DMS153 treated with DMSO at 0.1 percent for 48 hours (cell line): Measurements from ENCODE around the gene SMLR1.

Experiments
- DNase-seq: peaks from one replicate; lab custom pipeline; 2025; ENCODE audit not compliant: unreplicated experiment; lab: John Stamatoyannopoulos, UW

The SMLR1 gene

DNA sequence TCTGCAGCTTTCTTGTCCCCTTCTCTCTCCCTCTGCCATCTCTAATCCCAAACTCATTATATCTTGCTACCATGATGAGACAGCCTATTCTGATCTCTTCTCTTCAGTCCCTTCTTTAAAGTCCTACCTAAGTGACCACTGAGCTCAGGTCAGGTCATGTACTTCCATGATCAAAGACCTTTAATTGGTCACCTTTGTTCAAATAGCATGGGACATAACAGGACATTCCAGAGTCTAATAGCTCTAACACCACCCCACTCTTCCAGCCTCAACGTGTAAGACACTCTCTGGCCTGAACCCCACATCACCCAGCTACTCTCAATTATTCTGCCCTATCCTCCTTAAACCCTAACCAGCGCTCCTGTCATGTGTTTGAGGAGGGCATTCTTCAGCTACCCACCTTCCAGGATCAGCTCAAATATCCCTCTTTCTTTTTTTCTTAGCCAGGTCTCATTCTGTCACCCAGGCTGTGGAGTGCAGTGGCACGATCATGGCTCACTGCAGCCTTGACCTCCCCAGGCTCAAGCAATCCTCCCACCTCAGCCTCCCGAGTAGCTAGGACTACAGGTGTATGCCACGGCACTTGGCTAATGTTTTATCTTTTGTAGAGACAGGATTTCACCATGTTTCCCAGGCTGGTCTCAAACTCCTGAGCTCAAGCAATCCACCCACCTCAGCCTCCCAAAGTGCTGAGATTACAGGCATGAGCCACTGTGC lies 2.1 kb upstream of the SMLR1 start:
- DNase-seq = no peak

DNA sequence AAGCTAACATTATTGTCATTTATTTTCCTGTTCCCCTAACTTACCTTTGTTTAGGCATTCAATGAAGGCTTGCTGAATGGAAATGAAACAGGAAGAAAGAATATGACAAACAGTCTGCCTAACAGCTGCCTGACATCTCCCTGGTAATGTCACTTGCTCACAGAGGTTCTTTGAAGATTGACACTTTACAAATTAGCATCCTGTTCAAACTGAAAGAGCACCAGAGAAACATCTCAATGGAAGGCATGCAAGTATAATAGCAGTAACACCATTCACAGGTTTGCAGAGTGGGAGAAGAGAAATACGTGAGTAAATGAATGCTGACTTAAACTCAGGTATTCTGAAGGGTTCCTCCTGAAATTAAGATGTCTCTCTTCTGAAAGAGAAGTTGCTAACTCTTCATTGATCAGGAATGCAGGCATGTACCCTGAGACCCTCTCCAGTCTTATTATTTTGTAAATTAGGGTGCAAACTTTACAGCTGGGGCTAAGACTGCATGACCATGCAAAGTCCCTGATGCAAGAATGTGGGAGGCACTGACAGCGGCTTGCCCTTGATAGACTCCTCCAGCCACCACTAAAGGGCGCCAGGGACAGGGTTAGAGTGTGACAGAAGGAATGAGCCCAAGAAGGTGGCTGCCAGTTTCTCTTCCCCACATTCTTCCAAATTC lies 1.3 kb upstream of the SMLR1 start:
- no peak for DNase-seq

DNA sequence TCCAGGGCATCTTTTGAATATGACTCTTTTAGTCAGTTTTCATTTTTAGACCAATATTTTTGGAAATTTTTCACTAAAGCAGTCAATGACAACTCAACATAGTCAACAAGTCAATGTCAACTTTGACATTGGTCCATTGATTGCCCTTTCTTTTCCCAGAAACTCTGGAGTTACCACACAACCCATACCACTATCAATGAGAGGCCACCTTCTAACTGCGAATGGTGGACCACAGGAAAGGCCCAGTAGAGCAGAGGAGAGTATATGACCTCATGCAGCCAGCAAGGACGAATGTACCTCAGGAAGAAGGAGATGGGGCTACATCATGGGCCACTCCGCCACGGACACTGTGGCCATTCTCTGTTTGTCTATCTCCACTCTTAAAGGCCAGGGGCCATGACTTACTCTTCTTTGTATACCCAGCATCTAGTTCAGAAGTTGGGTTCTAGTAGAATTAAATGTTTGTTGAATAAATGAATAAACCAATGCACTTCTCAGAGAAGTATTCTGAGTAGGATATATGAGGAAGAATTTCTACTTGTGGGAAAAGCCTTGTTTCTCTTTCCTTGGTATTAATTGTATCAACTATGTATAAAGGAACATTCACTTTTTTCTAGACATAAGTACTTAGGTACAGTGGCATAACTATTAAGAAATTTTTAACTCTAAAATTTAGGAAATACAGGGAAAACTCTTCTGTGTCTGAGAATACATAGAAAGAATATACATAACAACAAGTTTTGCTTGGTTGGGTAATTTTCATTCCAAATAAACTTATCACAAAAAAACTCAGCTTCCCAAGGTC lies 562 bp upstream of the SMLR1 start:
- no peak for DNase-seq

DNA sequence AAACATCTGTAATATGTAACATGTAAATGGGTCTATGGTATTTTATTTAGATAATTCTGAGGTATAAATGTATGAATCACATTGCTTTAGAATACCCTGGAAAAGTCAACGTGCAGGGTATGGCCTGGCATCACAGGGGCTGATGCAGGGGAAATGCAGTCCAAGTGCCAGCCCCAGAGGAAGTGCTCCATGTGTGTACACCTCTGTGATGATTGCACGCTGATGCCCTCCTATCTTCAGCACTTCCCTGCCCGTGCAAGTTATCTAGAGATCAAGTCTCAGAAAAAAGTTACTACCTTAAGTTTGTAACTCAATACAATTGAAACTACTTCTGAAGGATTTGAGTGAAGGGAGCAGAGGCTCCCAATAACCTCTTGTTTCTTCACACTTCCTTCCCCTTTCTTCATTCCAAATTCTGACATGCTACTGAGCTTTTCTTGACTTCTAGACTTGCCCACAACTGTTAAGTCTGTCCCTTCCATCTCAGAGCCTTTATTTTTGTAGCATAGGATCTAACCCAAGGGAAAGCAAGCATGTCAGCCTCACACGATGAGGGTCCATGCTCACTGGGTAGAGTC lies 2.2 kb downstream of the SMLR1 start:
- DNase-seq = no peak

DNA sequence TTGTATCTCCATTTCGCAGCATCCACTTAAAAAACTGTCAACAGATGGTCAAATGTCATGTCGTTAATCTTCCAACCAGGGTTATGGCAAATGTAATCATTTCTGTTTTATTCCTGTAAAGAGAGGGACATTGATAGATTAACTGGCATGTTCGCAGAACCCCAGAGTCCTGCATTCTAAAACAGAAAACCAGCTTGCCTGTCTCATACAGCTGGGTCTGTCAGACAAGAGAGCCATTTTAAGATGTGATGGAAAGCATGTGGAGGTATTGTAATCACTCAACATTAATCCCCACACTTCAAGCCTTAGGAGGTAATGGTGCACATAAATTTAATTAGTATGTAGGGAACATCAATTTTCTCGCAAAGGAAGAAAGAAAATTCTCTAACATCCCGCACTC lies 4.4 kb downstream of the SMLR1 start:
- DNase-seq = no peak

DNA sequence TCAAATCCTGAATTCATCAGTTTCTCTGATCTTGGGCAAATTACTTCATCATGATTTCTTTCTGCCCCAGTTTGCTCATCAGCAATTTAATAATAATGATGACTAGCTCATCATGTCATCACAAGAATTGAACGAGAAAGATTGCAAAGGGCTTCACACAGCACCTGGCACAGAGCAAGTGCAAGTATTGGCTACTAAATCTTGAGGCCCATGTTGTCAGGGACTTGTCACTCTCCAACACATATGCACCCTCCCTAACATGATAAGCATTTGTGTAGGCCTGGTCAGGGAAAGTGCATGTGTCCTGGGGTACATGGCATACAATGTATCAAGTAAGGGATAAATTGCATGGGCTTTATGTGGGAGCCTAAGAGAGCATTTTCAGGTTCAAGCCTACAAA lies 6.4 kb downstream of the SMLR1 start:
- DNase-seq = no peak

DNA sequence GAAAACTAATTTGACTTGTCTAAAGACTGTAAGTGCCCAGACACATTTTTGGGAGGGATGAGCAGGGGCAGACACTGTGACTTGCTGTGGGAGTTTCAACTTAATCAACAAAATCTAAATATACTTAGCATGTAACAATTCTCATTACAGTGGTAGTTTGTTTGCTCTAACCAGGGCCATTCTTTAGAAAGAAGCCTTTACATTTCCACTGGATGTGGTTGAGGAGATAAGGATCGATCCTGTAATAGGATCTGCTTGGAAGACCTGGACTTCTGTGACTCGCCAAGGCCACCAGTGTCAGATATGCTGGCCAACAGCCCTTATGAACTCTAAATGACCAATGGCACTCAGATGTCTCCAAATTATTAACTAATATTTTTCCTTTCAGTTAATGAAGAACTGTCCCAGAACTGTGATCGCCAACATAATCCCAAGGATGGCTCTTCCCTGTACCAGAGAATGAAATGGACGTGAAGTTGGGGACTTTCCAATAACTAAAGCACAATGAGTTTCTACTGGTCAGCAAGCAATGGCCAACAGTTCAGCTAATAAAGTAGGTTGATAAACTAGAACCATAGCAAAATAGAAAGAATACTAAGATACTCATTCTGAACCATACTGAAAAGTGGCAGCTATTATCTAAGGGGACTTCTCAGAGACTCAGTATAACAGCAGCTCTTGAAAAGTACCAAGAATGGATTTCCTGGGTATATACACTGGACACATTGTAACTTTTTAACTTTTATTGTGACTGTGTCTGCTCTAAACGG lies 7.5 kb downstream of the SMLR1 start:
- no peak for DNase-seq

DNA sequence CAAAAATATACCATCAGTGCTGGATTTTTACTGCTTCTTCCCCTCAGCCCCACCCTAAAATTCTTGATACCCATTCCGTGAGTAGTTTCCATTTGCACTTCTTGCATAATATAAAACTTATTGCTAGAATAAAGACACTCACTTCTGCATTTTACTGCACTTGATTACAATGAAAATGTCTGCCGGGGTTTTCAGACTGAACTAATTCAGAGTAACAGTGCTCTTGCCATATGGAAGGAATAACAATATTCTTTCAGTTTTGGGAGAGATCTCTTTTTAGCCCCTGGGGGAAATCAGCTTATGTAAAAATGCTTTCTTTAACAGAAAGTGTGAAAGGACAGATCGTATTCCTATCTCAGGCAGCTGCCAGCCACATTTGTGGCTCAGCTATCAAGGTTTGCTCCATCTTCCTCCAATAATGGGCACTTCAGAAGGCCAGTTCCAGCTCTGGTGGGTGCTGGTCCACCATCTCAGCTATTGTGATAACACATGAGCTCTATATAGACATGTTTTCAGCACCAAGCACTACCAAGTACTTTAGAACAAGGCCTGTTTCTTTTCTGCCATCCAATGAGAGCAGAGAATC lies 8.9 kb downstream of the SMLR1 start:
- no peak for DNase-seq

DNA sequence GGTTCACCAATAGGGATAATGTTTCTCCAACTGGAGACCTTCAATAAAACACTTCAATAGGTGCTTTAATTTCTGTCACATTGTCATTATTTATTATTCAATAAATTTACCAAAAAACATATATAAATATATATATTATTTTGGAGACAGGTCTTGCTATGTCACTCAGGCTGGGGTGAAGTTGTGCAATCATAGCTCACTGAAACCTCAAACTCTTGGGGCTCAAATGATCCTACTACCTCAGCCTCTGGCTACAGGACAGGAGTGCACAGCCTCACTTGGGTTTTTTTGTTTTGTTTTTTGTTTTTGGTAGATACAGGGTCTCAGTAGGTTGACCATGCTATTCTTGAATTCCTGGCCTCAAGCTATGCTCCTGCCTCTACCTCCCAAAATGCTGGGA lies 9.9 kb downstream of the SMLR1 start:
- DNase-seq = no peak

DNA sequence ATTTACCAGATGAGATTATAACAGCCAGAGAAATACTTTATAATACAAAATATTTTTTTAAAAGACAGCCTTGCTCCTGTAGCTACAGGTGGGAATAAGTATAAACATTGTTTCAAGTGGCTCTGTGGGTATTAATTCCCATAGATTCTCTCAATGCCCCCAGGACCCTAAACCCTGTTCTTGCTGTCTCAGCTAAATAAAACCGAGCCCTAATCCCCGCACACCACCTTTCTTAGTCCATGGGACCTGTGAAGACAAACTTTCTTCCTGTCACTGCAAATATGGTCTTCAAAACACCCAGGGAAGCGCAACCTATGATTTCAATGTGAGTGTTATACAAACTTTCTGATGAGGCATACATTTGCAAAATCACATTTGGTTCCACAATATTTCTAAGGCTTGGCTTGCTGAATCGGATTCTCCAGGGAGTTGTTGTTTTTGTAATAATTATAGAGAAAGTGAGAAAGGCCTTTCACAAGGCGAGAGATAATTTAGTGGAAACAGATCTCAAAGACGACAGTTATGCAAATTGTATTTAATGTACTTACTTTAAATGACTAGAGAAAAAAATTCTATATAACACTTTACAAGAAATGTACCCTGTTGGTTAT lies 11.1 kb downstream of the SMLR1 start:
- DNase-seq = no peak

DNA sequence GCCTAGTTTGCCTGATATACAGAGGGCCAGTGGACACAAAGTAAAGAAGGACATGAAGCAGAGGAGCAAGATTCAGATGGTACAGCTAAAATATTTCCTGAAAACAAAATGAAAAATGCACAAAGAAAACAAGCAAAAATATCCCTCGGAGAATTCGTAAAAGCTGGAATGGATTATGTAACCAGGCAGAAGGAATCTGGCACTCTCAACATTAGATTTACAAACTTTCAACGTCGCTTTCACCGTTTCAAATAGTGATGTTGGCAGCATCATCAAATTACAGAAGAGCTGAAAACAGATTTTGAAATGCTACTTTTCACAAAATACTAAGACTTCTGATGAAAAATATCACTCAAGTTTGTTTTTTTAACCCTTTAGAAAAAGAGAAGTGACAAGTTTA lies 11.7 kb downstream of the SMLR1 start:
- no peak for DNase-seq

DNA sequence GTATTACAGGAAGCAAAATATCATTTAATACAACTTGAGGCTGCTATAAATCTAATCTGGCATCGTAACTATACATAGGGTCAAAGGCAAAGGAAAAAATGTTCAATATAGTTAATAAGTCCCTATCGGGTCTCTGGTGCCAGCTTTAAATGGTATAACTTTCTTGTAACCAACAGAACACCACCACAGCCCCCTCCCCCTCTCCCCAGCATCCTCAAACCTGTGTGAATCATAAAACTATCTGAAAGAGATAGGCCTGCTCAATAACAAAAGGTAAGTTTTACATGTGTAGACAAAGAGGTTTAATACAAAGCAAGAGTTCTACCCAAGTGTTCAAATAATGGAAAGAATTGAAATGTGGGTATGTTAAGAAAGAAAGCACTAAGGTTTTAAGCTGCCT lies 12.2 kb downstream of the SMLR1 start:
- DNase-seq = no peak

DNA sequence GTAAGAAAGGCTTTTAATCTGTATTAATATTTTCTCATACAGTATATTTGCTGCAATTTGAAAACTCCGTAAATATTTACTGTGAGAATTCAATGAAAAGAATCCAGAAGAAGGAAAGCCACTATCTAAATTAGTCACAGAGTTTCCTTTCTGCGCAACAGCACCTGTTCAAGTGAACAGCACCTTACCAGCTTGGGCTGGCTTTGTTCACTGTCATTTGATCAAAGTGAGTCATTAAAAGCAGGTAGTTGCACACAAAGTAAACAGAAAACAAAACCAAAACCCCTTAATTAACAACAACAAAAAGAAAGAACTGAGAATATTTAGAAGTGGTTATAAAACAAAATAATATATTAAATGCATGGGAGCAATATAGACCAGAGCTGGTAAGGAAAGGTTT lies 12.8 kb downstream of the SMLR1 start:
- no peak for DNase-seq

DNA sequence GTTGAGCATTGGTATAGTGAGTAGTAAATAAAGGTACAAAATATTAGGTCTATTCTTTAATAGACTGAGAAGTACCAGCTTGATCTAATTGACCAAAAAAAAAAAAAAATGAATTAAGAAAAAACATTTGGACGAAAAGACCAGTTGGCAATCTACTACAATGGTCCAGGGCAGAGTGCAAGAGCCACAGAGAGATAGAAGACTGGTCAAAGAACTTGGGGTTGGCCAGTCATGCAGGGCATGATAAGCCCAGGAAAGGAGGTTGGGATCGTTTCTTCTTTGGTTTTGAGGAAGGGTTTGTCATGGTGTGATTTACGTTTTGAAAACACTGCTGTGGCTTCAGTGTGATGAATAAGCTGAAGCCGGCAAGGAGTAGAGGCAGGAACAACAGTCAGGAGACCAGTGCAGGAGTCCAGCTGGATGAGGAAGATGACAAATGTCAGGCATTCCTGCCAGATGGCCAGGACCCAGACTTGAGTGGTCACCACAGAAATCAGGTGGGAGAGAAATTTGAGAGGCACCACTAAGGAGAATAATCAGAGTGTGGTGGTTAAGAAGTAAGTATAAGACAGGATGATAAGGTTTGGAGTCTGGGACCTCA lies 14.0 kb downstream of the SMLR1 start:
- no peak for DNase-seq

DNA sequence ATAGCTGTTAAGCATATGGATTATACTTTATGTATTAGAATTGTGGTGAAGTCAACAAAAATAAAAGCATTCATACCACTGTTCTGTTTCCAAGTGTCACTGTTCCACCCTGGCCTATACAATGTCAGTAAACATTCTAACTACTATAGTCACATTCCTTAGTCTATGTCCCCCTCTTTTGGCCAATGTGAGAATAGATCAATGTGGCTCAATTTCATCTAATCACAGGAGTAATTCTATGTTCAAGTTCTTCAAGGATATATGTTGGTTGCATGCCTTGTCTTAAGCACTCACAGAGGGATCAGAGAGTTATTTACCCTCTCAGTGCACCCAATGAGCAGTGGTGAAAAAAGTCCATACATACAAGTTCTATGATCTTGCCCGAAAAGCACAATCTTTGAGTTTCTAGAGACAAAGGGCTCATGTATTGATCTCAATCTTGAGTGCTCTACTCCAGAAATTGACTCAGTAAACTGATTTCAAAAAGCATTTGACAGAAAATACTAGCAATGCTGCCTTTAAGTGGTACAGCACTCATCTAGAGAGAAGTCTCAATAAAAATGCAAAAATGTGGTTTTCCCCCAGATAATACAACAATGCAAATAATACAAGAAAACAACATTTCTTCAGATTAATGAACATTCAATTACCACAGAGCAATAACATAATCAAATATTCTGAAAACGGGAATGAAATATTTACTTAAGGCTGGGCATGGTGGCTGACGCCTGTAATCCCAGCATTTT lies 16.5 kb downstream of the SMLR1 start:
- peak; percentile 11 for DNase-seq

DNA sequence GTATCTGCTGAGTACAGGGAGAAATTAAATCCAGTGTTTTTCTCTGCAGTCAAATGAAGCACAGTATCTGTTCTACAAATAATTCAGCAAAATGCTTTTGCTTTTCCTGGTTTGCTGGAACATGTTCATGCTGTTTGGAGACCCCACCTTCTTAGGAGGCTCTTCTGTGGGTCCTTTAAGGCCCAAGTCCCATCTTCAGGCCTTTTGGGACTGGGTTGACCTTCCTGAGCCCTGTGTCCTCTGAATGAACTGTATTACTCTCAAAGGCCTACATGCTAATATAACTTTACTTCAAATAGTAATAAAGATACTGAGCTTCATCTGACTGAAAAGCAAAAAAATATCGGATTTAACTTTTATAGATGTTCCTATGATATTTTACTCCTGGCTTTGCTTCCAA lies 19.3 kb downstream of the SMLR1 start:
- no peak for DNase-seq

DNA sequence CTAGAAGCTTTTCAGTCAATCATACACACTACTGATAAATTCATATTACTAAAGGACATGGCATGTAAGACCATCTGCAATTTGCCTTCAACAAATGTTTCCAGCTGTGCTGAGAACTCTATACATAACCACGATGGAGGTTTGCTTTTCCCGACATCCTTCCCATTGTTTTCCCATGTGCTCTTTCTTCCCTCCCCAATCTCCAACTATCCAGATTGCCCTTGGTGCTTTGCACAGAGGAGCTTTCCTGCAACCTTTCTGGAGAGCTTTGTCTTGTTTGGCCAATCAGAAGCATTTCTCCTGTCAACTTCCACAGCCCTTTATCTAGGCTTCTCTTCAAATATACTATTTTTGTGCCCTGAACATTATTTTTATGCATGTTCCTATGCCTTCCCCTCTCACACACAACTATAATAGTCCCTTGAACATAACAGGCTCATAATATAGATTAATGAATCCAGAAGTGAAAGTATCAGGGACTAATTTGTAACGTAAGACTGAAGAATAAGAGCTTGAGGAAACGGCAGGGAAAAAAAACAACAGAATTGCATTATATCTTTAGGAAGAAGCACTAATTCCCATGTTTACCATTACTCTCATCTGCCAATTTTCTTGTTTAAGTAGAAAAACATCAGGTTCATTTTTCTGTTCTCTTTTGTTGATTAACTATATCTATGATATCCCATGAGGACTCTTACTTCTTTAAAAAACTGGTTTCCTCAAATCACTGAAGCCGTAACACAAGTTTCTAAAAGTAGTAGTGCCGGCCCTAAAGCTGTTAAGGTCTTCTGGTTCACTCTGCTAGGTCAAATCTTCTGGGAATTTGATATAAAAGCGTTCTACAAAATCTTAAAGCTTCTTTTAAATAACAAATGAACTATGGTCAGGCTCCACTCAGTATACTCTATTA lies 20.1 kb downstream of the SMLR1 start:
- DNase-seq = no peak

DNA sequence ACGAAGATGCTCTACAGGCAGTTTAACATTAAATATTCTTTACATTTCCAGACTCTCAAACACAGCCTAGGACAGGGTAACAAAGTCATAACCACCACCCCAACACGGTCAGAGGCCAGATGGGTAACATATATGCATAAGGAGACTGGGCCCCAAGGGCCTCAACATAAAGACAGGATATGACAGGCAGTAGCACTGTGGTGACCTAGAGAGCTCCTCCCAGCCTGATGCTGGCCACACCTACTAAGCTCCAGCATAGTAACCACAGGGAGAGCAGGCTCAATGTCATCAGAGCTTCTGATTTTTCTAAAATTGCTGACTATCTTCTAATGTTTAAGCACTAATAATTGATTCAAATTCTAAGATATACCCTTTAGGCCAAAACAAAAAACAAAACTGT lies 21.7 kb downstream of the SMLR1 start:
- DNase-seq = no peak
